Small intestine (tissue), 7 donors: ENCODE data around the gene AHCYL1. TPM values are rescaled to one million over a fixed set of nuclear protein-coding genes. Genes with fewer than 3 reads are reported as not detected.

Experiments
- DNase-seq, 2 donors: peaks; one replicate each; pipeline versions ENCODE4 v3.0.0 to v3.0.0-alpha.2; 2013
- FAIRE-seq: peaks from 2 replicates; lab custom pipeline; 2012; peaks lifted over from hg19 to GRCh38; lab: Jason Lieb, UNC
- H3K27ac ChIP-seq, 3 donors: one replicate each; pipeline ENCODE4 v1.5.1; 2013; ENCODE audit warnings: low read length in 2 of 3, mild to moderate bottlenecking in 2 of 3, control low read depth in 1 of 3, inconsistent platforms in 1 of 3, low read depth in 1 of 3, moderate library complexity in 1 of 3
- H3K27me3 ChIP-seq, 3 donors: one replicate each; pipeline ENCODE4 v1.6.1; 2013; ENCODE audit warnings: low read length in 3 of 3, inconsistent platforms in 1 of 3; ENCODE audit not compliant: control insufficient read depth in 3 of 3, insufficient read depth in 3 of 3
- H3K36me3 ChIP-seq, 3 donors: one replicate each; pipeline ENCODE4 v1.6.1; 2013; ENCODE audit warnings: low read length in 3 of 3, inconsistent platforms in 1 of 3, low read depth in 1 of 3, mild to moderate bottlenecking in 1 of 3, moderate library complexity in 1 of 3; ENCODE audit not compliant: control insufficient read depth in 3 of 3, insufficient read depth in 2 of 3
- H3K4me1 ChIP-seq, 3 donors: one replicate each; pipeline ENCODE4 v1.6.1; 2013; ENCODE audit warnings: low read length in 2 of 3, inconsistent platforms in 1 of 3, low read depth in 1 of 3, mild to moderate bottlenecking in 1 of 3, moderate library complexity in 1 of 3; ENCODE audit not compliant: control insufficient read depth in 3 of 3, insufficient read depth in 2 of 3
- H3K4me3 ChIP-seq, 3 donors: one replicate each; pipeline ENCODE4 v1.5.1; 2013; ENCODE audit warnings: low read length in 3 of 3, control low read depth in 1 of 3, inconsistent platforms in 1 of 3, low read depth in 1 of 3, mild to moderate bottlenecking in 1 of 3, moderate library complexity in 1 of 3
- H3K9me3 ChIP-seq, 2 donors: one replicate each; pipeline ENCODE4 v1.6.1; 2013; ENCODE audit warnings: low read depth in 1 of 2, low read length in 1 of 2; ENCODE audit not compliant: control insufficient read depth in 2 of 2, insufficient read depth in 1 of 2
- WGBS, 3 donors: extraction: QIAGEN DNeasy Blood & Tissue Kit; methylation state at CpG; one replicate each; pipeline ENCODE4 v1.1.7; 2013; 5-methylcytosine and 5-hydroxymethylcytosine counted together
- polyA plus RNA-seq, 4 donors: library from polyadenylated mRNA; stranded (reverse) in 3 of 4; unstranded in 1 of 4; fragments of 200-250 nt in 3 of 4; fragments of 120-200 nt in 1 of 4; gene quantifications; one replicate each; pipeline versions ENCODE4 v1.2.1 to v1.2.3, GENCODE V29; 2013
- donor health status: healthy with polysubstance abuse.
- donor health status: control.
- donor health status: control.
- donor health status: Bipolar disorder and iron deficiency.
- donor health status: healthy.

Gene AHCYL1
- polyA plus RNA-seq, 4 donors: 67.6 to 159 (median 96.8) TPM

DNA sequence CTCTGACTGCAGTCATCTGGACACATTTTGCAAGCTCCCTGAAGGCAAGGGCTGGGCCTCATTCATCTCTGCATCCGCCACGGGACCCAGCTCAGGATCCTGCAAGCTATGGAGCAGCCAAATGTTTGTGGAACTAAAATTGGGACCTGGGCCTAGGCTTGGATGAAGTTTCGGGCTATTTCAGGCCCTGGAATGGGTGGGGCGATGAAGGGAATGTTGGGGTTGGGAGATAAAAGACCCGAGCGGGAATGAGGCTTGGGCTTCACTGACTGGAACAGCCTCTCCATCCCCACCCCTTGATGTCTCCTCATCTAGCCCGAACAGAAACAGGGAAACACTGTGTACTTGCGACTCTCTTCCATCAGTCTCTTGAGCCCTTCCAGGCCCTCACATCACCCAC lies 7.3 kb upstream of the AHCYL1 start:
- 75 to 94% (median 92%) methylated on average over 8 of the region's 8 CpGs for WGBS, 3 donors
- DNase-seq (no peak), FAIRE-seq (no peak)
- Histone ChIP-seq H3K4me3 (no peak overlapping the region), H3K9me3 (peaks cover 0 to 8% of the 10 kb centered on the region in 2 donors), H3K4me1 (peaks cover 0 to 27% (median 7%) of the 10 kb centered on the region in 3 donors), H3K36me3 (peaks cover 0 to 2% (median 0%) of the 10 kb centered on the region in 3 donors), H3K27me3 (no peaks in the 10 kb centered on the region), H3K27ac (no peak overlapping the region)

DNA sequence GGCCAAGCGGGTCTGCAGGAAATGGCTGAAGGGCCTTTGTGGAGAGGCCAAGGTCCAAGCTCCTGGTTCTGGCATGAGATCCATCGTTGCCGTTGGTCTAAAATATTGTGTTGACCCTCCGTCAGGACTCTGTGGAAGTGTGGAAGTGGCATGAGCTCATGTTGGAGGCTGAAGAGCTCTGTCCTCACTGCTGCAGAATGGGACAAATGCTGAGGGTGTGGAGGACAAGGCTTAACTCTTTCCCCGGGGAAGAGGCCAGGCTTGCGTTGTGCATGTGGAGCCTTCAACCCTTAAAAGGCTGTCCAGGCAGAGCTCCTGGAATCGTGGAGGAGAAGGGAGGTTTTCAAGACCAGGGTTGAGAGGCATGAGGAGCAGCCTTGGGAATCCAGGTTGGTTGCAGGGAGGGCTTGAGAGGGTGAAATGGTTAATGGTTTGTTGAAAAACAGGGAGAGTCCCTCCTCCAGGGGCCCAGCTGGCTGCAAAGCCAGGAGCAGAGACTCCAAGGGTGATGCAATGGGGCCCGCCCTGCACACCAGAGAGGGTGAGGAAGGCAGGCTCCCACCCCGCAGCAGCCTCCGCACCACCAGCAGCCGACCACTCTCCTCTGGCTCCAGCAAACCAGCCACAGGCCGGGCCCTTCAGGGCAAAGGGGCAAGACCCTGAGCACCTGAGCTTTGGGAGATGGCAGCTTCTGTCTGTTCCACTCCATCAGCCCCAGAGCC lies 6.7 kb upstream of the AHCYL1 start:
- DNase-seq: no peak
- H3K4me3 ChIP-seq: no peak overlapping the region
- peaks cover 0 to 8% of the 10 kb centered on the region in 2 donors for H3K9me3 ChIP-seq
- no peak for FAIRE-seq
- H3K27ac ChIP-seq: no peak overlapping the region
- H3K27me3 ChIP-seq: no peaks in the 10 kb centered on the region
- WGBS, 3 donors: 81 to 93% (median 88%) methylated on average over 12 of the region's 12 CpGs
- H3K4me1 ChIP-seq: peaks cover 0 to 27% (median 7%) of the 10 kb centered on the region in 3 donors
- H3K36me3 ChIP-seq: peaks cover 0 to 2% (median 0%) of the 10 kb centered on the region in 3 donors

DNA sequence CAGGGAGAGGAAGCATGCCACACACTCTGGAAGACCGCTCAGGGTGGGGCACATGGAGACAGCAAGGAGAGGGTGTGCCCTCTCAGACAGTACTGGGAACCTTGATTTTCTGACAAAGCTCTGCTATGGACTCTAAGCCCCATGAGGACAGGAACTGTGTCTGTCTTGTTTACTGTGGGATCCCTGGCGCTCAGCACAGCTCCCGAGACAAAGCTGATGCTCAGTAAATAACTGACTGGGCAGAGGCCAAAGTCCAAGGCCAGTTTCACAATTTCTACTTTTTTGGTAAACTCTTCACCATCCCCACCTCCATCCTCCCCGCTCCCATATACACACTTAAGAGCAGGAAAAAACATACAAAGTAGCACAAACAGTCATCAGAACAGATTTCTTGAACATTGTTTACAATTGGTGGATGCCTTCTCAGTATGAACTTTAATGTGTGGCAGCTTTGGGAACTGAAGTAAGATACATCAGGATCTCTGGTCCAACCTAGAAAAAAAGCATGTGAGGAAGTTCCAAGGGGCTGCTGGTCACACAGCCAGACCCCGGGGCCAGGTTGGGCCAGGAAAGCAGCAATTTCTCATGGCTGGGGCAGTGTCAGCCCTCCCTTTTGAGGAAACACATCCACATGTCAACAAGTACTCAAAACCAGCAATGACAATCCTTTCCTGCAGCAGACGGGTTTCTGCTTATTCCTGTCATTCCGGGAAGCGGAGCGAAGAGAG lies 5.6 kb upstream of the AHCYL1 start:
- WGBS, 3 donors: 69 to 86% (median 83%) methylated on average over 9 of the region's 9 CpGs
- peaks cover 0 to 29% (median 7%) of the 10 kb centered on the region in 3 donors for H3K4me1 ChIP-seq
- peaks cover 0 to 8% of the 10 kb centered on the region in 2 donors for H3K9me3 ChIP-seq
- peak overlapping the region in 1 of 3 donors; percentile 33 for H3K27ac ChIP-seq
- DNase-seq (no peak), FAIRE-seq (no peak)
- H3K36me3 ChIP-seq: peaks cover 0 to 2% (median 0%) of the 10 kb centered on the region in 3 donors
- no peak overlapping the region for H3K4me3 ChIP-seq
- no peaks in the 10 kb centered on the region for H3K27me3 ChIP-seq

DNA sequence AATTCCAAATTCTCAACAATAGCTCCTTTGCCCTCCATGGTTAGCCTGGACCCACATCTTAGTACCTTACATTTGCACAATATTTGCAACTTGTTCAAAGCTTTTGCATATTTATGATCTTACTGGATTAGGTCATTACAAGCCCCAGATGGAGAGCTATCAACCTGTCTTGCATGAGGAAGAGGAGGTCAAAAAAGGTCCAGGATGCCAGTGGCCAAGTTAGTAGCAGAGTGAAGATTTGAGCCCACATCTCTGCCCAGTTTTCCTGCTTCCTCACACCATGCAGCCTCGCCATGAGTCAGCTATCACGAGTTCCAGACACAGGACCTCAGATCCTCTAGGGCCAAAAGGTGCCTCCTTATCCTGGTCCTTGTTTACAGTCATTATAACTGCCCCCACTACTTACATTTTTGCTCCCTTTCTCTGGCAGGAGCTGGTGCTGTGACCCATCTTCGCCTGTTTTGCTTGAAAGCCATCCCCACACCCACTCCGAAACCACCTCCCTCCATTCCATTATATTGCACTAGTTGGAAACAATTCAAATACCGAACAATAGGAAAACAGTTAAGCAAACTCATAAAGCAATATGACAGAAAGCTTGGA lies 5.0 kb upstream of the AHCYL1 start:
- Histone ChIP-seq H3K36me3 (peaks cover 0 to 2% (median 0%) of the 10 kb centered on the region in 3 donors), H3K27me3 (no peaks in the 10 kb centered on the region), H3K9me3 (peaks cover 0 to 8% of the 10 kb centered on the region in 2 donors), H3K27ac (peak overlapping the region in 2 of 3 donors; percentile 17 to 19), H3K4me3 (no peak overlapping the region), H3K4me1 (peaks cover 0 to 33% (median 7%) of the 10 kb centered on the region in 3 donors)
- DNase-seq: peak in 1 of 2 donors; percentile 47
- 18 to 41% (median 35%) methylated on average over 5 of the region's 5 CpGs for WGBS, 3 donors
- no peak for FAIRE-seq

DNA sequence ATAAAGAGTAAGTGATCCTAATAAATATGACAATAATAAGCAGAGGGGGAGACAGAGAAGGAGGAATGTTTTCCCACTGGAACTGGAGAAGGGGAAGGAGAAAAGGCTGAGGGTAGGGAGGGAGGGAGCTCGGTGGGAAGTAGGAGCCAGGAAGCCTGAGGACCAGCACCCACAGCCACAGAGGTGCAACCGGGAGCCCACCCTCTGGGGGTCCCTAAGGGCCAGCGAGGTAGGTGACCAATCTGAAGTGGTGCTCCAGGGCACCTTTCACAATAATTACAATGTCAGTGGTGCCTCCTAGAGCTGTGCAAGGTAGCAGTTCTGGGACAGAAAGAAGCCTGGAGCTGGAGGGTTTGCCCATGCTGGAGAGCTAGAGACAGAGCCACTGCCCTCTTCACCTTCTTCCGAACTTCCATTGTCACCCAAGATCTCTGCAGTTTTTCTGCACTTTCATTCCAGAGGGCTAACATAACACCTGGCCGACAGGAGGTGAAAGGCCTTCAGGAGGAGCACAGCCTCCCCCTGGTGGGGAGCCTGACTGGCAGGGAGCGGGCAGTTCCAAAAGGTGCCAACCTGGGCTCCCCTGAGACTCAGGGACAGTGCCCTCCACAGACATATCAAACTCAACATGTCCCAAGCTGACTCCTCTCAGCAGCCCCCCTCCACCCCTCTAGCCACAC lies 4.1 kb upstream of the AHCYL1 start:
- Histone ChIP-seq H3K4me3 (no peak overlapping the region), H3K4me1 (peaks cover 0 to 33% (median 7%) of the 10 kb centered on the region in 3 donors), H3K9me3 (peaks cover 0 to 8% of the 10 kb centered on the region in 2 donors), H3K27ac (no peak overlapping the region), H3K27me3 (no peaks in the 10 kb centered on the region), H3K36me3 (peaks cover 0 to 2% (median 0%) of the 10 kb centered on the region in 3 donors)
- 15 to 49% (median 38%) methylated on average over 6 of the region's 6 CpGs for WGBS, 3 donors
- FAIRE-seq (no peak), DNase-seq (peak; percentile 66 to 71)

DNA sequence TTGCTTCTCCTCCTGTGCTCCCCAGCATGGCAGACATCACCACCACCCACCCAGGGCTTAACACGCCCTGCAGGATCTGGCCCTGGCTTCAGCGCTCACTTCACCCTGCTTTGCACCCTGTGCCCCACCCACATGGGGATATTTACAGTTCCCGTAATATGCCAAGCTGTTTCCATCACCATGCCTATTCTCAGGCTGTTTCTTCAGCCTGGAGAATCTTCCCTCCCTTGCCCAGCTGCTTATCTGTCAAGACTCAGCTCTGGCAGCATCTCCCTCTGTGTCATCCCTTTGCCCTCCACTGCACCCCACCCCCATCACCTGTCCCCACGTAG lies 3.6 kb upstream of the AHCYL1 start:
- Histone ChIP-seq H3K4me3 (no peak overlapping the region), H3K4me1 (peaks cover 0 to 38% (median 10%) of the 10 kb centered on the region in 3 donors), H3K36me3 (peaks cover 0 to 2% (median 0%) of the 10 kb centered on the region in 3 donors), H3K9me3 (peaks cover 0 to 8% of the 10 kb centered on the region in 2 donors), H3K27me3 (no peaks in the 10 kb centered on the region), H3K27ac (no peak overlapping the region)
- DNase-seq (no peak), FAIRE-seq (no peak)
- 40 to 60% (median 48%) methylated on average over 4 of the region's 4 CpGs for WGBS, 3 donors

DNA sequence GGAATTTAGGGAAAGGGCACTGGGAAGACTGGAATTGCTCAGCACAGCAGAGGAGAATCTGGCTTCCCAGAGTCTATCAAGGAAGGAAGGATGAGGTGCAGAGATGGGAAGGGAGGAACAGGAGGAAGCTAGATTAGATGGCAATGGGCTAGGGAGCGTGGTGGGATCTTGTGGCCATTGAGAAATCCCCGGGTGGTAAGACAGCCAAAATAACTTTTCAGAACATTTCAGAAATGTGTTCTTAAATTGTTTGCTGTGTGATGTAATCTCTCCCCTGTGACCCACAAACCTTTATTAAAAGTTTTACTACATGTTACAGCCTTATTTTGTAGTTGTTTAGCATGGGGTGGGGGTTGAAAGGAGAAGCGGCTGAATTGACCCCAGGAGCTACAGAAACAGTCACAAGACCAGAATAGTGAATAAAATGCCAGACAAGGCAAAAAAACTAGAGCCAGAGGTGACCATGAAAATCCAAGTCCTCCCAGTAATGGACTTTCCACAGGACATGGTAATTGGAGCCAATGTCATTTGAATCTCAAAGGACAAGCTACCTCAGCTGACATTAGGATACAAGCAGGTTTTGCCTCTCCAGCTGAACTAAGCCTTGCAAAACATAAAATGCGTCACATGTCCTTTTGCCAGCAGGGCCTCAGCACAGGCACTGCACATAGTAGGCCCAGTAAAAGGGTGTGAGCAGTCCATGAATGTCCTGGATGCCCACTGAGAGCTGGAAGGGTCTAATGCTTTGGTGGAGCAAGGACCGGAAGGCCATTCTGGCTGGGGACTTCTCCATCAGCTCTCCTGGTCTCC lies 980 bp upstream of the AHCYL1 start:
- Histone ChIP-seq H3K27me3 (no peaks in the 10 kb centered on the region), H3K27ac (peak overlapping the region in 1 of 3 donors; percentile 99), H3K4me3 (no peak overlapping the region), H3K9me3 (peaks cover 0 to 4% of the 10 kb centered on the region in 2 donors), H3K36me3 (peaks cover 0 to 2% (median 0%) of the 10 kb centered on the region in 3 donors), H3K4me1 (peaks cover 2 to 36% (median 18%) of the 10 kb centered on the region in 3 donors)
- DNase-seq: no peak
- WGBS, 3 donors: 68 to 77% (median 74%) methylated on average over 5 of the region's 5 CpGs
- FAIRE-seq: no peak
